OCI-LY7 (cell line): ENCODE data around the gene EHD4. TPM values are rescaled to one million over a fixed set of nuclear protein-coding genes. Genes with fewer than 3 reads are reported as not detected.

Experiments used
- BruUV-seq: library from RNA; stranded (reverse); fragments of 400-500 nt; replicated peaks from 2 replicates; lab custom pipeline; 2021; lab: Mats Ljungman, UMichigan
- CTCF ChIA-PET: fragments of 300-600 bp; sonication (Branson Sonifier 250); formaldehyde crosslinking; loops from one replicate; lab custom pipeline; 2022; ENCODE audit warnings: antibody characterized with exemption; ENCODE audit not compliant: unreplicated experiment; lab: Charles Lee
- POLR2A ChIA-PET: fragments of 300-600 bp; sonication (Branson Sonifier 250); formaldehyde crosslinking; loops from one replicate; lab custom pipeline; 2022; ENCODE audit warnings: antibody characterized with exemption; lab: Charles Lee
- DNase-seq: peaks from one replicate; pipeline ENCODE4 v3.0.0-alpha.2; 2015; ENCODE audit warnings: low spot score
- H2AFZ ChIP-seq: fragments of 200-600 bp; sonication (generic), shearing (Covaris generic); 2 replicates; pipeline ENCODE4 v1.6.1; 2014; ENCODE audit warnings: mild to moderate bottlenecking, antibody characterized with exemption, low read length, moderate library complexity
- H3K27ac ChIP-seq: fragments of 200-600 bp; sonication (generic); 2 replicates; pipeline ENCODE4 v1.5.1; 2014; ENCODE audit warnings: mixed run types, low read depth, mild to moderate bottlenecking, moderate library complexity, low read length, inconsistent platforms; ENCODE audit not compliant: poor library complexity, severe bottlenecking
- H3K36me3 ChIP-seq: fragments of 200-600 bp; sonication (generic); 2 replicates; pipeline ENCODE4 v1.6.1; 2014; ENCODE audit warnings: mild to moderate bottlenecking, antibody characterized with exemption, low read length, moderate library complexity, mixed read lengths; ENCODE audit not compliant: insufficient read depth
- H3K4me1 ChIP-seq: fragments of 200-600 bp; sonication (generic); 2 replicates; pipeline ENCODE4 v1.5.1; 2014; ENCODE audit warnings: mild to moderate bottlenecking, low read length; ENCODE audit not compliant: insufficient read depth, poor library complexity, severe bottlenecking
- H3K4me2 ChIP-seq: fragments of 200-600 bp; sonication (generic); 2 replicates; pipeline ENCODE4 v1.6.1; 2014; ENCODE audit warnings: mild to moderate bottlenecking, low read length
- H3K4me3 ChIP-seq: fragments of 200-600 bp; sonication (generic); 2 replicates; pipeline ENCODE4 v1.5.1; 2014; ENCODE audit warnings: mild to moderate bottlenecking, low read depth, low read length; ENCODE audit not compliant: poor library complexity, severe bottlenecking
- H3K79me2 ChIP-seq: fragments of 200-600 bp; sonication (generic); 2 replicates; pipeline ENCODE4 v1.6.1; 2016; ENCODE audit warnings: low read depth, mild to moderate bottlenecking, low read length, moderate library complexity, mixed read lengths; ENCODE audit not compliant: insufficient read depth
- H3K9me2 ChIP-seq: fragments of 200-600 bp; sonication (generic); 2 replicates; pipeline ENCODE4 v1.6.1; 2016; ENCODE audit warnings: mild to moderate bottlenecking, low read length, mixed read lengths; ENCODE audit not compliant: insufficient read depth
- H3K9me3 ChIP-seq: fragments of 200-600 bp; sonication (generic); 2 replicates; pipeline ENCODE4 v1.6.1; 2014; ENCODE audit warnings: mild to moderate bottlenecking, mixed run types, low read length, mixed read lengths
- H4K20me1 ChIP-seq: fragments of 200-600 bp; sonication (generic); 2 replicates; pipeline ENCODE4 v1.6.1; 2014; ENCODE audit warnings: mild to moderate bottlenecking, antibody characterized with exemption, low read length, moderate library complexity, mixed read lengths; ENCODE audit not compliant: insufficient read depth
- CTCF ChIP-seq: fragments of 200-600 bp; sonication (generic); conservative IDR thresholded peaks from 2 replicates; pipeline ENCODE4 v1.5.1; 2014; ENCODE audit warnings: mild to moderate bottlenecking, antibody characterized with exemption, low read length, moderate library complexity, mixed read lengths
- EZH2phosphoT487 ChIP-seq: fragments of 200-600 bp; sonication (generic); IDR thresholded peaks from 2 replicates; pipeline ENCODE4 v1.6.1; 2018; ENCODE audit warnings: low read depth, borderline replicate concordance, mild to moderate bottlenecking, mixed run types, antibody characterized with exemption, low read length, moderate library complexity, mixed read lengths
- intact Hi-C: fragments of 100-400 bp; cut with micrococcal nuclease; formaldehyde crosslinking; loops from one replicate; pipeline ENCODE4 v1.10.0; 2022; ENCODE audit not compliant: unreplicated experiment
- total RNA-seq, 2 experiments: library from RNA; depleted of rRNA in 1 of 2; stranded (reverse); fragments of >200 nt in 1 of 2; shearing (Covaris generic) in 1 of 2; gene quantifications; 2 replicates each; pipeline ENCODE4 v1.2.3, GENCODE V29; 2014 to 2022

Gene EHD4
- total RNA-seq, 2 experiments from 2014 or later, result 13.5 to 19.4 TPM

GRCh38 chr15:41994772-41995475 is 22.6 kb upstream of the EHD4 start:
- Histone ChIP-seq H3K36me3 (no peaks in the 10 kb centered on the region), H3K9me3 (no peaks in the 10 kb centered on the region), H3K79me2 (no peaks in the 10 kb centered on the region), H3K4me1 (no peaks in the 10 kb centered on the region), H3K4me2 (no peak overlapping the region), H3K9me2 (no peaks in the 10 kb centered on the region), H4K20me1 (no peaks in the 10 kb centered on the region), H3K27ac (no peak overlapping the region), H3K4me3 (no peak overlapping the region), H2AFZ (no peak overlapping the region)
- no peak for DNase-seq
- BruUV-seq, result no TSS peak
- TF ChIP-seq EZH2phosphoT487, result no peak
- no peak for TF ChIP-seq CTCF
- intact Hi-C loops, result no loop called here
- ChIA-PET POLR2A (interaction anchor here (0.5 kb wide), 1 partner anchor 61 kb away, joined by 5 read pairs; no protein-coding TSS in a partner anchor), CTCF (no interaction called here)

- POLR2A ChIA-PET, result no interaction called here
- no peak for TF ChIP-seq EZH2phosphoT487
- no peak for TF ChIP-seq CTCF
- Histone ChIP-seq H3K4me1 (no peaks in the 10 kb centered on the region), H3K4me3 (no peak overlapping the region), H3K36me3 (no peaks in the 10 kb centered on the region), H3K27ac (no peak overlapping the region), H3K4me2 (no peak overlapping the region), H4K20me1 (no peaks in the 10 kb centered on the region), H3K9me3 (no peaks in the 10 kb centered on the region), H3K9me2 (no peaks in the 10 kb centered on the region), H2AFZ (no peak overlapping the region), H3K79me2 (no peaks in the 10 kb centered on the region)
- no peak for DNase-seq
- no TSS peak for BruUV-seq
- CTCF ChIA-PET, result no interaction called here
- intact Hi-C loops, result no loop called here
Observed at GRCh38 chr15:41994171-41994650, 21.9 kb upstream of the EHD4 start.

- H3K79me2 ChIP-seq, result no peaks in the 10 kb centered on the region
- no peak overlapping the region for H3K27ac ChIP-seq
- H3K9me3 ChIP-seq, result no peaks in the 10 kb centered on the region
- H3K36me3 ChIP-seq, result no peaks in the 10 kb centered on the region
- no TSS peak for BruUV-seq
- H4K20me1 ChIP-seq, result no peaks in the 10 kb centered on the region
- intact Hi-C loops, result no loop called here
- no peaks in the 10 kb centered on the region for H3K9me2 ChIP-seq
- no peak overlapping the region for H3K4me2 ChIP-seq
- no peak for TF ChIP-seq EZH2phosphoT487
- no peak for TF ChIP-seq CTCF
- H2AFZ ChIP-seq, result no peak overlapping the region
- ChIA-PET CTCF (no interaction called here), POLR2A (no interaction called here)
- no peaks in the 10 kb centered on the region for H3K4me1 ChIP-seq
- no peak overlapping the region for H3K4me3 ChIP-seq
- no peak for DNase-seq
Observed at GRCh38 chr15:41993472-41994170, 21.3 kb upstream of the EHD4 start.
